ENCODE data around the gene AHNAK.

DNA sequence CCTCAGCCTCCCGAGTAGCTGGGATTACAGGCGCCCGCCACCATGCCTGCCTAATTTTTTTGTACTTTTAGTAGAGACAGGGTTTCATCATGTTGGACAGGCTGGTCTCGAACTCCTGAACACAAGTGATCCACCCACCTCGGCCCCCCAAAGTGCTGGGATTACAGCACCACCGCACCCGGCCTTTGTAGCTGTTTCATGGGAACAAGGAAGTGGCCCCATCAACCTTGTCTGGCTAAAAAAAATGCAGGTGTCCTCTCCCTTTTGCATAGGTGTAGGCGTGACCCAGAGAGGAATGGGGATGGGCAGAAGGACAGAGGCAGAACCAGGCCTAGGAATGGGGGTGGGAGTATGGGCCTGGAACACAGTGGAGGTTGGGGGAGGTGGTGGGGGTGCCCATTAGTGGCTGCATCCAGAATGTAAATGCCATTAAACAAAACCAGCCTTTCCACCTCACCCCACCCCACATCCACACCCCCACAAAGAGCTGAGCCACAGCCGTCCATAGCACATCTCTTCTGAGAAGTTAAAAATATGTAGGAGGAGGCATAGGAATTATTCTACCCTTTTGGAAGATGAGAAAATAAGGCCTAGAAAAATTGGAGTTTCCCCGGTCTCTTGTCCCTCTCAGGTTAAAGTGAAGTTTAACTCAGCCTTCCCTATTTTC is 150.6 kb downstream of the AHNAK start:
- TF ChIP-seq RAD21 (IDR thresholded peaks at IDR 0.05 in 1 of 2, conservative IDR thresholded peaks at IDR 0.05 in 1 of 2; ENCODE audit: low read depth in 2 of 2, low read length in 2 of 2) (no peak), POLR2AphosphoS5 (IDR thresholded peaks at IDR 0.05; ENCODE audit: low read depth, low read length) (no peak), GTF2F1 (IDR thresholded peaks at IDR 0.05; ENCODE audit: borderline replicate concordance, low read depth, low read length) (no peak)
- TF ChIP-seq, protein P1, sequence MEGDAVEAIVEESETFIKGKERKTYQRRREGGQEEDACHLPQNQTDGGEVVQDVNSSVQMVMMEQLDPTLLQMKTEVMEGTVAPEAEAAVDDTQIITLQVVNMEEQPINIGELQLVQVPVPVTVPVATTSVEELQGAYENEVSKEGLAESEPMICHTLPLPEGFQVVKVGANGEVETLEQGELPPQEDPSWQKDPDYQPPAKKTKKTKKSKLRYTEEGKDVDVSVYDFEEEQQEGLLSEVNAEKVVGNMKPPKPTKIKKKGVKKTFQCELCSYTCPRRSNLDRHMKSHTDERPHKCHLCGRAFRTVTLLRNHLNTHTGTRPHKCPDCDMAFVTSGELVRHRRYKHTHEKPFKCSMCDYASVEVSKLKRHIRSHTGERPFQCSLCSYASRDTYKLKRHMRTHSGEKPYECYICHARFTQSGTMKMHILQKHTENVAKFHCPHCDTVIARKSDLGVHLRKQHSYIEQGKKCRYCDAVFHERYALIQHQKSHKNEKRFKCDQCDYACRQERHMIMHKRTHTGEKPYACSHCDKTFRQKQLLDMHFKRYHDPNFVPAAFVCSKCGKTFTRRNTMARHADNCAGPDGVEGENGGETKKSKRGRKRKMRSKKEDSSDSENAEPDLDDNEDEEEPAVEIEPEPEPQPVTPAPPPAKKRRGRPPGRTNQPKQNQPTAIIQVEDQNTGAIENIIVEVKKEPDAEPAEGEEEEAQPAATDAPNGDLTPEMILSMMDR (IDR thresholded peaks at IDR 0.05; ENCODE audit: control extremely low read depth in 1 of 3, insufficient read depth in 1 of 3, low read depth in 1 of 3, low read length in 3 of 3), result no peak
